Erythroblast (primary cell): ENCODE data around the gene COL5A1.

Source experiments
- GATA1 ChIP-seq: IDR thresholded peaks from 2 replicates; pipeline ENCODE4 v1.6.1; 2011; ENCODE audit warnings: low read depth, mild to moderate bottlenecking, control low read depth, low read length, moderate library complexity
- POLR2A ChIP-seq: IDR thresholded peaks from 2 replicates; pipeline ENCODE4 v1.6.1; 2011; ENCODE audit warnings: mild to moderate bottlenecking, low read length

GRCh38 chr9:134594078-134594941 is 47.3 kb upstream of the COL5A1 start:
- no peak for TF ChIP-seq POLR2A
- no peak for TF ChIP-seq GATA1
